PC-9 (cell line): Measurements from ENCODE around the gene PAN3. TPM values are rescaled to one million over a fixed set of nuclear protein-coding genes. Genes with fewer than 3 reads are reported as not detected.

Source experiments
- BruUV-seq: library from RNA; stranded (reverse); fragments of 400-500 nt; replicated peaks from 2 replicates; lab custom pipeline; 2021; lab: Mats Ljungman, UMichigan
- CTCF ChIA-PET: fragments of 300-600 bp; sonication (Branson Sonifier 250); formaldehyde crosslinking; loops from one replicate; lab custom pipeline; 2022; ENCODE audit warnings: antibody characterized with exemption; lab: Charles Lee
- POLR2A ChIA-PET: fragments of 300-600 bp; sonication (Branson Sonifier 250); formaldehyde crosslinking; loops from one replicate; lab custom pipeline; 2022; ENCODE audit warnings: antibody characterized with exemption; ENCODE audit not compliant: unreplicated experiment; lab: Charles Lee
- DNase-seq, 2 experiments: peaks; one replicate each; pipeline versions ENCODE4 v3.0.0 to v3.0.0-alpha.2; 2015 to 2022; ENCODE audit warnings: mixed read lengths in 1 of 2
- H2AFZ ChIP-seq: fragments of 200-600 bp; sonication (generic); 2 replicates; pipeline ENCODE4 v1.8.1; 2017; ENCODE audit warnings: antibody characterized with exemption
- H3F3A ChIP-seq: fragments of 200-600 bp; sonication (generic); 2 replicates; pipeline ENCODE4 v1.8.1; 2017; ENCODE audit warnings: antibody characterized with exemption, mild to moderate bottlenecking, low read depth; ENCODE audit not compliant: insufficient read depth
- H3K27ac ChIP-seq: fragments of 200-600 bp; sonication (generic); 2 replicates; pipeline ENCODE4 v1.6.1; 2016; ENCODE audit warnings: mixed run types
- H3K27me3 ChIP-seq: fragments of 200-600 bp; sonication (generic); 2 replicates; pipeline ENCODE4 v1.6.1; 2016; ENCODE audit warnings: low read depth, mixed run types; ENCODE audit not compliant: insufficient read depth
- H3K36me3 ChIP-seq: fragments of 200-600 bp; sonication (generic); 2 replicates; pipeline ENCODE4 v1.6.1; 2016; ENCODE audit warnings: low read depth, mixed run types
- H3K4me1 ChIP-seq: fragments of 200-600 bp; sonication (generic); replicated peaks from 2 replicates; pipeline ENCODE4 v1.6.1; 2016; ENCODE audit warnings: mixed run types; ENCODE audit not compliant: insufficient read depth
- H3K4me2 ChIP-seq: fragments of 200-600 bp; sonication (generic); 2 replicates; pipeline ENCODE4 v1.6.1; 2017; ENCODE audit warnings: mixed run types
- H3K4me3 ChIP-seq: fragments of 200-600 bp; sonication (generic); 2 replicates; pipeline ENCODE4 v1.6.1; 2016; ENCODE audit warnings: mixed run types
- H3K79me2 ChIP-seq: fragments of 200-600 bp; sonication (generic); 2 replicates; pipeline ENCODE4 v1.6.1; 2017; ENCODE audit warnings: low read depth, mixed run types
- H3K9me2 ChIP-seq: fragments of 200-600 bp; sonication (generic); 2 replicates; pipeline ENCODE4 v1.8.1; 2017; ENCODE audit warnings: mild to moderate bottlenecking; ENCODE audit not compliant: insufficient read depth
- H3K9me3 ChIP-seq: fragments of 200-600 bp; sonication (generic); 2 replicates; pipeline ENCODE4 v1.8.1; 2016; ENCODE audit warnings: low read depth; ENCODE audit not compliant: insufficient read depth
- H4K20me1 ChIP-seq: fragments of 200-600 bp; sonication (generic); 2 replicates; pipeline ENCODE4 v1.8.1; 2017; ENCODE audit not compliant: insufficient read depth
- EZH2 ChIP-seq: fragments of 200-600 bp; sonication (generic); IDR thresholded peaks from 2 replicates; pipeline ENCODE4 v1.8.0; 2017; ENCODE audit warnings: antibody characterized with exemption, low read depth
- intact Hi-C: fragments of 100-400 bp; cut with micrococcal nuclease; formaldehyde crosslinking; loops from one replicate; pipeline ENCODE4 v1.10.0; 2022; ENCODE audit not compliant: unreplicated experiment
- total RNA-seq: library from RNA; stranded (reverse); gene quantifications from 2 replicates; pipeline ENCODE4 v1.2.3, GENCODE V29; 2021
- TF ChIP-seq, protein P1 (sequence below): fragments of 200-600 bp; sonication (generic); conservative IDR thresholded peaks from 2 replicates; pipeline ENCODE4 v1.6.1; 2017; ENCODE audit warnings: mixed run types, antibody characterized with exemption, mild to moderate bottlenecking, moderate library complexity

PAN3 gene
- total RNA-seq, 1 experiment from 2014 or later: 34.6 TPM

DNA sequence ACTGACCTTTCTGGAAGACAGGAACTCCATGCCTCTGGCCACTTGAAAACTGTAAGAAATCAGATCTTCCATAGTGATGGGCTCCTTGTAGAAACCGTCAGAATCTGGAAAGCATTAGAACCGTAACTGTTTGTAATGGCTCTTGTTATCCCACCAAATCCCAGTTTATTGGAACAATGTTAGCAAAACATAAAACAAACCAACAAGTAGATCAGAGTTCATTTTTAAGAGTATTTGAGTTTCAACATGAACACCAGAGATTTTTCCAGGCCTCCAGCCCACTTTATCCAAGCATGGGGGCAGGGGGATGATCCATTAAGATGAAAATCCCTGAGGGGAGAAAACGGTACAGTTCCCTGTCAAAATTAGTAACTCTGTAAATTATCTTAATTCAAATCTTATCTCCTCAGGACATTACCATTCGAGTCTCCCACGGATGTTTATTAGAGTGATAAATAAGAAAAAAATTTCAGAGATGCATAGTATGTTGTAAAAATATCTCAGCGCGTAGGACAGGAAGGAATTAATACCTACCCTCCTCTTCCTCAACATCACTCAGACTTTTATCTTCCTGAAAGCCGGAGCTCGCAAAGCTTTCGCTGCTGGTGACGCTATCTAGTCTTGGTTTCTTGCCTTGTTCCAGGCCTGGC lies 184.0 kb downstream of the PAN3 start:
- POLR2A ChIA-PET: no interaction called here
- H3K9me3 ChIP-seq: no peaks in the 10 kb centered on the region
- H4K20me1 ChIP-seq: no peaks in the 10 kb centered on the region
- no peaks in the 10 kb centered on the region for H3K36me3 ChIP-seq
- TF ChIP-seq, protein P1, sequence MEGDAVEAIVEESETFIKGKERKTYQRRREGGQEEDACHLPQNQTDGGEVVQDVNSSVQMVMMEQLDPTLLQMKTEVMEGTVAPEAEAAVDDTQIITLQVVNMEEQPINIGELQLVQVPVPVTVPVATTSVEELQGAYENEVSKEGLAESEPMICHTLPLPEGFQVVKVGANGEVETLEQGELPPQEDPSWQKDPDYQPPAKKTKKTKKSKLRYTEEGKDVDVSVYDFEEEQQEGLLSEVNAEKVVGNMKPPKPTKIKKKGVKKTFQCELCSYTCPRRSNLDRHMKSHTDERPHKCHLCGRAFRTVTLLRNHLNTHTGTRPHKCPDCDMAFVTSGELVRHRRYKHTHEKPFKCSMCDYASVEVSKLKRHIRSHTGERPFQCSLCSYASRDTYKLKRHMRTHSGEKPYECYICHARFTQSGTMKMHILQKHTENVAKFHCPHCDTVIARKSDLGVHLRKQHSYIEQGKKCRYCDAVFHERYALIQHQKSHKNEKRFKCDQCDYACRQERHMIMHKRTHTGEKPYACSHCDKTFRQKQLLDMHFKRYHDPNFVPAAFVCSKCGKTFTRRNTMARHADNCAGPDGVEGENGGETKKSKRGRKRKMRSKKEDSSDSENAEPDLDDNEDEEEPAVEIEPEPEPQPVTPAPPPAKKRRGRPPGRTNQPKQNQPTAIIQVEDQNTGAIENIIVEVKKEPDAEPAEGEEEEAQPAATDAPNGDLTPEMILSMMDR: no peak
- TF ChIP-seq EZH2: no peak
- DNase-seq: no peak
- H3K27ac ChIP-seq: no peak overlapping the region
- CTCF ChIA-PET: no interaction called here
- no peaks in the 10 kb centered on the region for H3K4me1 ChIP-seq
- intact Hi-C loops: no loop called here
- H3K79me2 ChIP-seq: no peaks in the 10 kb centered on the region
- H3K27me3 ChIP-seq: peaks cover 27% of the 10 kb centered on the region; the same call in 1 of the 2 replicates
- H3K4me3 ChIP-seq: no peak overlapping the region
- no peak overlapping the region for H2AFZ ChIP-seq
- no peaks in the 10 kb centered on the region for H3K9me2 ChIP-seq
- H3F3A ChIP-seq: no peaks in the 10 kb centered on the region
- no peak overlapping the region for H3K4me2 ChIP-seq
- BruUV-seq: no TSS peak

DNA sequence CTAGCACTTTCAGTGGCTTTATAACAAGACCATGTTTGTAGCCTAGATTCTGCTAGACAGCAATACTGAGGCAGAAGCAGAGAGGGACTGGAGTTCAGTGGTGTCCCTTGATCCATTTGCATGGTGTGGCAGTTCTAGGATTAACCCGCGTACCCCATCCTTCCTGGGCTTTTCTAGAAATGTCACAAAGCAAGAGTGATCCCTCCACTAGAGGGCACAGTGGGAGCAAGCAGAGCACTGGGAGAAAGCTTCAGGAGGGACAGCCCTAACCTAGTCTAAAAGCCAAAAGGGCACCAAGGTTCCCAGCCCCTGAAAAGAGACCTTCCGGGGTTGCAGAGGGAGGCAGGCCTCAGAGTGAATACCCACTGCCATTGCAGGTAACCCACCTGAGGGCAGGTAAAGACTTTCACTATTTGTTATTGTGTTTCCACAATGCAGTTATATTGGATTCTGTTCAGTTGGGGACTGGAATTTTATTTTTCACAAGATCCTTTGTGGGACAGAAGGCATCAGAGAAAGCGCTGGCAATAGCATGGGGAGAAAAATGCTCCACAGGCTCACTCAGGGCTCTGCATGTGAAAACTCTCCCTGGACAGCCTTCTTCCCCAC lies 185.9 kb downstream of the PAN3 start:
- Histone ChIP-seq H4K20me1 (no peaks in the 10 kb centered on the region), H3K9me2 (no peaks in the 10 kb centered on the region), H2AFZ (no peak overlapping the region), H3K27ac (no peak overlapping the region), H3F3A (no peaks in the 10 kb centered on the region), H3K79me2 (no peaks in the 10 kb centered on the region), H3K36me3 (no peaks in the 10 kb centered on the region), H3K9me3 (no peaks in the 10 kb centered on the region), H3K27me3 (peaks cover 46% of the 10 kb centered on the region), H3K4me1 (no peaks in the 10 kb centered on the region), H3K4me2 (no peak overlapping the region), H3K4me3 (no peak overlapping the region)
- ChIA-PET POLR2A (no interaction called here), CTCF (no interaction called here)
- peak in 1 of 2 experiments; percentile 20 for DNase-seq
- no TSS peak for BruUV-seq
- no peak for TF ChIP-seq EZH2
- TF ChIP-seq, protein P1: peak; percentile 79
- intact Hi-C loops: loop anchor here (1.0 kb wide), 1 partner anchor 312 kb away; no protein-coding TSS in a partner anchor

- Histone ChIP-seq H3F3A (no peaks in the 10 kb centered on the region), H3K9me3 (no peaks in the 10 kb centered on the region), H3K27me3 (peaks cover 53% of the 10 kb centered on the region), H3K79me2 (no peaks in the 10 kb centered on the region), H2AFZ (no peak overlapping the region), H3K27ac (no peak overlapping the region), H3K4me1 (no peaks in the 10 kb centered on the region), H3K4me3 (no peak overlapping the region), H3K4me2 (no peak overlapping the region), H4K20me1 (no peaks in the 10 kb centered on the region), H3K9me2 (no peaks in the 10 kb centered on the region), H3K36me3 (no peaks in the 10 kb centered on the region)
- BruUV-seq: no TSS peak
- TF ChIP-seq EZH2: no peak
- TF ChIP-seq, protein P1: no peak
- ChIA-PET POLR2A (no interaction called here), CTCF (no interaction called here)
- no peak for DNase-seq
- intact Hi-C loops: no loop called here
These were observed 186.7 kb downstream of the PAN3 start for GRCh38 chr13:28325022-28325421.
